GM21737 (cell line): ENCODE results near the gene SPAG9.

Experiments
- ATAC-seq: cut with Tn5 transposase; IDR thresholded peaks from one replicate; pipeline ENCODE4 v1.9.1; 2021; ENCODE audit warnings: mild to moderate bottlenecking, moderate library complexity; ENCODE audit not compliant: unreplicated experiment

Gene SPAG9

GRCh38 chr17:50920041-50920410 lies 200.6 kb downstream of the SPAG9 start:
- ATAC-seq = no peak

DNA sequence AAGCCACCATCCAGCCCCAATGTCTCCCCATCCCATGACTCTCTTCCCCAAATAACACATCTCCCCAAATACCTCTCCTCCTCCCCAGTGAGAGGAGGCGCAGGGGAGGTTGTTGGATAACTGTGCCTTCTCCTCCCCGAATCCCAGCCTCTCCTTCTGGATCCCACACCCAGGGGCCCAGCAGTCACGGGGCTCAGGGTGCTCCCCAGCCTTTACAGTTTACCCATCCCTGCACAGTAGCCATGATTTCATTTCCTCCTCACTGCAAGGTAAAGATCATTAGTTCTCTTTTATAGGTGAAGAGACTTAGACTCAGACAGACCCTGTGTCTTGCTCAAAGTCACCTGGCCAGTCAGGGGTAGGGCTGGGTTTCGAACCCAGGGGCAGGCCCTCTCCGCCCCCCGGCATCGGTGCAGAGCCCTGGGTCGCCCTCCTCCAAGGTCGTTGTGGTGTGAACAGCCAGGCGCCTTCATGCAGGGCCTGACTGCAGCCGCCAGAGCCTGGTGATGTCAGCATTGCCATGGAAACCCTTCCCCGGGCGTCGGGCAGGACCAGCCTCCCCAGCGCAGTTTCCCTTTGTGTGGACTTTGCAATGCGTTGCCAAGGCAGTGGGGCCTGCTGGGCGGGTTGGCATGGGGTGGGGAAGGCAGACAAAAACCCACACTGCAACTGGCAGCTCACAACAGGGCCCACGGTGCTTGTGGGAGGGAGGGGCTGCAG lies 201.2 kb downstream of the SPAG9 start:
- ATAC-seq = no peak

DNA sequence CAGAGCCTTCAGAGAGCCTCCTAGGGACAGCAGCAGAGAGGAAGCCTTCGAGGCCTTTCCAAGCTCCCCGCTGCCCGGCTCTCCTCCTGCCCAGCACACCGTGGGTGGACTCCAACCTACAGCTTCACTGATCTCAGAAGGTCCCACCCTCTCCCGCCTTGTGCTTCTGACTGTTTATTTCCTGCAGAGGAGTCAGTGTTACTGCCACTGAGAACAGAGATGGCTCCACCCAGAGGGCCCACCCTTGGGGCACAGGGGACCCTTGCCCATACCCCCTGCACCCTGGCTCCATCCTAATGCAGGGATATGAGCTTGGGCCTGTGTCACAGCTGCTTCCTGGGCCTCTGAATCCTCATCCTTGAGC lies 201.8 kb downstream of the SPAG9 start:
- no peak for ATAC-seq

DNA sequence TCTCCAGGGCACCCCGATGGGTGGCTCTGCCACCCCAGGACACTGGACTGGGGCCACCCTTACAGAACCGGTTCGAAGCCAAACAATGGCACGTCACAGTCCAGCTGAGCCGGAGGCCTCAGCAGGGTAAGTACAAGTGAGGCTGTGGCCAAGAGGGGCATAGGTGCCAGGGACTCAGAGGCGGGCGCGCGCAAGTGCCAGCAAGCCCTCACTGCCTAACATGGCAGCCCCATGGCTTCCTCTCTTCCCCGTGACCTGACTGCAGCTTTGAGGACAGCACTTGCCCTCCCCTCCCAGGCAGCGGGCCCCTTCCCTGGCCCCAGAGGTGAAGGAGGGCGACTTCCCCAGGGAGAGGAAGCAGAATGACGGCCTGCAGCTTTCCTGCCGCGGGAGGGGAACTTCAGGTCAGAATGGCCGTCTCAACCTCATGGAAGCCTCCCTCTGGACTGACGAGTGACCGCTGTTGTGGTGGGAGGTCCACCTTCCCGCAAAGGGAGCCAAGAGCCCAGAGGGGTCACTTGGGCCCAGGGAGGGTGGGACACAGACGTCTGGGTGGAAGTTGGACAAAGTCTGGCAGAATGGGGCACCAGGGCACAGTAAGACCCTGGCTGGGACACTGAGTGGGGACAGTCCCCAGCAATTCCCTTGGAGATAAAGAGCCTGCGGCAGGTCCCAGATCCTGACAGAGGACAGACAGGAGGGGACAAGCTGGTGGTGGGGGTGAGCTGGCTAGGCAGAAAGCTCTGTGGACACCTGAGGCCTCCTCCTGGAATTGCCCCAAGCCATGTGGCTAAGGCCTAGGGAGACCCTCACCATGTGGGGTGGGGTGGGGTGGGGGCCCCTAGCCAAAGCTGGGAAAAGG lies 202.4 kb downstream of the SPAG9 start:
- ATAC-seq = no peak

- ATAC-seq = no peak
Observed at GRCh38 chr17:50917418-50917743, 203.3 kb downstream of the SPAG9 start.

GRCh38 chr17:50916708-50917417 lies 203.8 kb downstream of the SPAG9 start:
- no peak for ATAC-seq

DNA sequence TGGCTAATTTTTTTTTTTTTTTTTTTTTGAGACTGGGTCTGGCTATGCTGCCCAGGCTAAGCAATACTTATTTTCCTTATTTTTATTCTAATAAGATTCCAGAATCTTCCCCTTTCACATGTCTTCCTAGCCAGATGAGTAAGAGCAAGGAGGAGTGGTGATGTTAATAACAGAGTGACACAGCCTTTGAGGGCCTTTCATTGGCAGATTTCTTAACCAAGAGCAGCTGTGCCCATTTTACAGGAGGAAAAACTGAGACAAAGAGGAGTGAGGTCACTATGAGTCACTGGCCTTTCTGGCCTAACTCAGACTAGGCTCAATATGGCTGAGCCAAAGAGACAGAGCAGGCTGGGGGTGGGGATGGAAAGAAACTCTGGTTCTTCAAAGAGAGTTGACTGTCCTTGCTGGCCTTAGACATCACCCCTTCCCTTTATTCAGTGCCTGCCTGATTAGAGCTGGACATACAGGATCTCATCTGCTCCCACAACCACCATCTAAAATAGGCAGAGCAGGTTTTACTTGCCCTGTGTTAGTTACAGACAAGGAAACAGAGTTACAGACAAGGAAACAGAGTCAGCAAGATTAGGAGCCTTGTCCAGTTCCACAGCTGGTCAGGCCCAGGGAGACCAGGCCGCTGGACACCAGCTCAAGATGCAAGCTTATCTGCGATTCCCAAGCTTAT lies 204.5 kb downstream of the SPAG9 start:
- ATAC-seq = no peak

DNA sequence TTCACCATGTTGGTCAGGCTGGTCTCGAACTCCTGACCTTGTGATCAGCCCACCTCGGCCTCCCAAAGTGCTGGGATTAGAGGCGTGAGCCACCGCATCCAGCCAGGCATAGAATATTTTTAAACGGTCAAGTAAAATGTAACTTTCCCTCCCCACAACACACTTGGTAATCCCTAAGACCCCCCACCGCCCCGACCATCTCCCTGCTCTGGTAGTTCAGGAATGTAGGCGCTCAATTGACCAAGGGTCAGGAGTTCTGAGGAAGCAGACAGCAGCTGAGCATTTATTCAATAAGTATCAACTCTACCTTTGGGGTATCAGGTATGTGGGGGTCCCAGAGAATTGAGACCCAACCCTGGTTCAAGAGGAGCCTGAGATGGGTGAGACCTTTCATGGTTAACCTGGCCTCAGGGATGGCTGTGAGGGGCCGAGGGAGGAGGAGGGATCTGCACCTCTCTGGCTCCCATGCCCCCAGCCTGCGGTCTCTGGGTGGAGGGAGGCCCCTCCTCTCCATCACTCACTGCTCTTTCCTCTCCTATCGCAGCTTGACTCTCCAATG lies 206.1 kb downstream of the SPAG9 start:
- no peak for ATAC-seq

DNA sequence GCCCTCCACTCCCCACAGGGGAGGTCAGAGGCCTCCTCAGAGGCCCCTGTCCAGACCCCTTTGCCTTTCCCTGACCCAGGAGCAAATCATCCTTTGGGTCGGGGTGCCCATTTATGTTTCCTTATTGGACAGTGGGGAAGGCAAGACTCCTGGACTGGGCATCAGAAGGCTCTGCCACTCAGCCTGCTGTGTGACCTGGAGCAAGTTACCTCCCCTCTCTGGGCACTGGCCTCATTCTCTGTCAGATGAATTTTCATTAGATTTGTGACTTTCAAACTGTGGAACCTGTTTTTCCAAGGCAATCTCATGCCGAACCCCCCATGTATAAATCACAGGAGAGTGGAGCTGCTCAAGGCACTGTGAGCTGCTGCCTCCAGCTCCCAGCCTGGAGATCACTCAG lies 207.5 kb downstream of the SPAG9 start:
- ATAC-seq = no peak
